SK-N-SH (cell line): ENCODE results near the gene TEAD1. TPM values are rescaled to one million over a fixed set of nuclear protein-coding genes. Genes with fewer than 3 reads are reported as not detected.
A peak's percentile ranks its signal among the peaks of the same experiment; 100 is the strongest.

Source experiments
- CTCF ChIA-PET: fragments of 300-600, 350-600 bp; formaldehyde crosslinking; extraction: SDS; loops from one replicate; lab custom pipeline; 2021; lab: Yijun Ruan, JAX
- POLR2A ChIA-PET: fragments of 350-600 bp; sonication (Branson Sonifier 250); formaldehyde crosslinking; extraction: SDS; loops from one replicate; lab custom pipeline; 2020; ENCODE audit warnings: antibody characterized with exemption, inconsistent platforms; lab: Yijun Ruan, JAX
- DNase-seq: peaks from one replicate; pipeline ENCODE4 v3.0.0; 2012
- H2AFZ ChIP-seq: fragments of 200-600 bp; sonication (generic); 2 replicates; pipeline ENCODE4 v1.8.1; 2016; ENCODE audit warnings: antibody characterized with exemption, mild to moderate bottlenecking, low read depth
- H3F3A ChIP-seq: fragments of 200-600 bp; sonication (generic); replicated peaks from 2 replicates; pipeline ENCODE3; 2016; ENCODE audit warnings: antibody characterized with exemption, mild to moderate bottlenecking; ENCODE audit not compliant: insufficient read depth
- H3K27ac ChIP-seq, 2 experiments: fragments of 200-500 bp in 1 of 2; fragments of 200-600 bp in 1 of 2; sonication (Bioruptor generic) in 1 of 2; sonication (generic), shearing (Covaris generic) in 1 of 2; 2 replicates each; pipeline versions ENCODE4 v1.5.1 to v1.6.1; 2014 to 2016; ENCODE audit warnings: low read depth in 2 of 2, inconsistent platforms in 1 of 2, low read length in 1 of 2, mild to moderate bottlenecking in 1 of 2, mixed read lengths in 1 of 2
- H3K27me3 ChIP-seq: fragments of 200-600 bp; sonication (generic), shearing (Covaris generic); 2 replicates; pipeline ENCODE4 v1.6.1; 2016; ENCODE audit warnings: mixed run types; ENCODE audit not compliant: insufficient read depth
- H3K36me3 ChIP-seq, 2 experiments: fragments of 200-500 bp in 1 of 2; fragments of 200-600 bp in 1 of 2; sonication (Bioruptor generic) in 1 of 2; sonication (generic) in 1 of 2; replicated peaks in 1 of 2; 2 replicates each; pipeline versions ENCODE3 to v1.5.1; 2014 to 2016; ENCODE audit warnings: low read length in 1 of 2, mild to moderate bottlenecking in 1 of 2; ENCODE audit not compliant: insufficient read depth in 2 of 2, control insufficient read depth in 1 of 2
- H3K4me1 ChIP-seq, 2 experiments: fragments of 200-500 bp in 1 of 2; fragments of 200-600 bp in 1 of 2; sonication (Bioruptor generic) in 1 of 2; sonication (generic), shearing (Covaris generic) in 1 of 2; 2 replicates each; pipeline versions ENCODE4 v1.5.1 to v1.6.1; 2014 to 2016; ENCODE audit warnings: low read depth in 1 of 2, low read length in 1 of 2, mixed run types in 1 of 2; ENCODE audit not compliant: insufficient read depth in 2 of 2, control insufficient read depth in 1 of 2
- H3K4me2 ChIP-seq: fragments of 200-600 bp; sonication (generic), shearing (Covaris generic); 2 replicates; pipeline ENCODE4 v1.6.1; 2017; ENCODE audit warnings: mixed run types
- H3K4me3 ChIP-seq, 2 experiments: fragments of 200-500 bp in 1 of 2; fragments of 200-600 bp in 1 of 2; sonication (Bioruptor generic) in 1 of 2; sonication (generic), shearing (Covaris generic) in 1 of 2; 2 replicates each; pipeline versions ENCODE4 v1.5.1 to v1.8.1; 2014 to 2016; ENCODE audit warnings: low read depth in 2 of 2, inconsistent platforms in 1 of 2, low read length in 1 of 2, mild to moderate bottlenecking in 1 of 2, mixed read lengths in 1 of 2, moderate library complexity in 1 of 2
- H3K79me2 ChIP-seq: fragments of 200-600 bp; sonication (generic); 2 replicates; pipeline ENCODE4 v1.8.1; 2017; ENCODE audit warnings: mild to moderate bottlenecking; ENCODE audit not compliant: insufficient read depth
- H3K9ac ChIP-seq: fragments of 200-600 bp; sonication (generic); 2 replicates; pipeline ENCODE4 v1.6.1; 2017; ENCODE audit warnings: mixed run types
- H3K9me2 ChIP-seq: fragments of 200-600 bp; sonication (generic); 2 replicates; pipeline ENCODE4 v1.6.1; 2017; ENCODE audit warnings: mixed run types
- H3K9me3 ChIP-seq: fragments of 200-600 bp; sonication (generic); 2 replicates; pipeline ENCODE4 v1.6.1; 2017; ENCODE audit warnings: mixed run types, mild to moderate bottlenecking, moderate library complexity
- H4K20me1 ChIP-seq: fragments of 200-600 bp; sonication (generic); 2 replicates; pipeline ENCODE4 v1.6.1; 2017; ENCODE audit warnings: mild to moderate bottlenecking, mixed run types; ENCODE audit not compliant: insufficient read depth
- CHD2 ChIP-seq: fragments of 150-350 bp; IDR thresholded peaks from 2 replicates; pipeline ENCODE4 v1.6.1; 2018; ENCODE audit warnings: low read length; ENCODE audit not compliant: partially characterized antibody
- ELF1 ChIP-seq: IDR thresholded peaks from 2 replicates; pipeline ENCODE4 v1.4.0; 2012
- EP300 ChIP-seq, 2 experiments: IDR thresholded peaks; 2 replicates each; pipeline versions ENCODE4 v1.4.0 to v1.6.1; 2012; ENCODE audit warnings: borderline replicate concordance in 1 of 2, low read depth in 1 of 2, low read length in 1 of 2
- FOSL2 ChIP-seq: IDR thresholded peaks from 2 replicates; pipeline ENCODE4 v1.4.0; 2012; ENCODE audit warnings: low read depth, mild to moderate bottlenecking, moderate library complexity, borderline replicate concordance
- FOXJ3 ChIP-seq: sonication (generic); formaldehyde crosslinking; IDR thresholded peaks from 2 replicates; pipeline ENCODE4 v1.5.1; 2020; ENCODE audit warnings: mild to moderate bottlenecking, missing genetic modification reagents
- FOXM1 ChIP-seq: IDR thresholded peaks from 2 replicates; pipeline ENCODE4 v1.4.0; 2012; ENCODE audit warnings: low read depth, mild to moderate bottlenecking
- GATA2 ChIP-seq: sonication (generic); formaldehyde crosslinking; IDR thresholded peaks from 2 replicates; pipeline ENCODE4 v1.5.0; 2020; ENCODE audit warnings: mild to moderate bottlenecking, missing genetic modification reagents
- JUND ChIP-seq: IDR thresholded peaks from 2 replicates; pipeline ENCODE4 v1.4.0; 2012
- MXI1 ChIP-seq: IDR thresholded peaks from 2 replicates; pipeline ENCODE4 v1.6.1; 2012; ENCODE audit warnings: mild to moderate bottlenecking, low read depth, low read length, improper control_type of control experiment
- NRF1 ChIP-seq: IDR thresholded peaks from 2 replicates; pipeline ENCODE4 v1.6.1; 2012; ENCODE audit warnings: low read depth, mild to moderate bottlenecking, low read length
- RFX5 ChIP-seq: IDR thresholded peaks from 2 replicates; pipeline ENCODE4 v1.6.1; 2012; ENCODE audit warnings: mild to moderate bottlenecking, improper control_type of control experiment, low read length
- RXRA ChIP-seq: IDR thresholded peaks from 2 replicates; pipeline ENCODE4 v1.4.0; 2012; ENCODE audit warnings: low read depth, mild to moderate bottlenecking, borderline replicate concordance
- SMC3 ChIP-seq: IDR thresholded peaks from 2 replicates; pipeline ENCODE4 v1.6.1; 2012; ENCODE audit warnings: low read depth, low read length, improper control_type of control experiment
- WGBS: methylation state at CpG from one replicate; pipeline ENCODE4 v1.1.6; 2017; ENCODE audit warnings: low lambda C conversion rate; 5-methylcytosine and 5-hydroxymethylcytosine counted together
- polyA plus RNA-seq, 3 experiments: library from polyadenylated mRNA; depleted of rRNA; stranded (reverse); fragments of >200 nt; gene quantifications; 2 replicates each; pipeline ENCODE4 v1.2.3, GENCODE V29; 2012
- TF ChIP-seq, protein P1 (sequence below): fragments of 150-350 bp; IDR thresholded peaks from 2 replicates; pipeline ENCODE4 v1.6.1; 2016; ENCODE audit warnings: mild to moderate bottlenecking, low read depth, low read length
- TF ChIP-seq, protein P2 (sequence below): IDR thresholded peaks from 2 replicates; pipeline ENCODE4 v1.6.1; 2012; ENCODE audit warnings: mild to moderate bottlenecking, low read depth, low read length, moderate library complexity
- TF ChIP-seq, protein P3 (sequence below): IDR thresholded peaks from 2 replicates; pipeline ENCODE4 v1.4.0; 2012; ENCODE audit warnings: low read depth, borderline replicate concordance

The TEAD1 gene
- polyA plus RNA-seq, 1 of the 3 experiments (the other 2 are of a cell fraction) = 31.2 TPM

DNA sequence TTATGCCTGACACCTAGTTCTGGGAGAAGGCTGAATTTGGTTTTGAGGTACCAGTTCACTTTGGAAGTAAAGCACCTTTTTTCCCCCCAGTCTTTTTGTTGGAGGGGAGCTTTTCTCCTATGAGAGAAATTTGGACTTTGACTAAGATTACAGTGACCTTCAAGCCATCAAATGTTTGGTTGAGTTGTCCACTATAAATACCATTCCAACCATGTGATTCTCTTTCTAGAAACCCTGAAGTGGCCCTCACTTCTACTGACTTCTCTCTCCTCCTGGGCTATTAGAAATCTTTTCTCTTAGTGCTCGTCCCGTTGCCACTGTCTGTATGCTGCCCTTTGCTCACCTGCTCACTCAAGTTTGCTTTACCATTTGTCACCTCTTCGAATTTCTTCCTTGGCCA lies 82.6 kb downstream of the TEAD1 start:
- 94% methylated on average over 3 of the region's 3 CpGs for WGBS

More for the DNA sequence above, 82.6 kb downstream of the TEAD1 start:
- peaks cover 7% of the 10 kb centered on the region for H3F3A ChIP-seq
- no peak overlapping the region for H2AFZ ChIP-seq
- H3K36me3 ChIP-seq = no peaks in the 10 kb centered on the region
- H4K20me1 ChIP-seq = peaks cover 96% of the 10 kb centered on the region
- H3K27ac ChIP-seq = peak overlapping the region in 1 of 2 experiments; percentile 52; a peak in 1 of 4 replicates
- no peak overlapping the region for H3K9ac ChIP-seq
- DNase-seq = no peak
- H3K4me1 ChIP-seq = peaks cover 19 to 20% of the 10 kb centered on the region in 2 experiments; a peak in 3 of 4 replicates
- TF ChIP-seq FOSL2 (no peak), ELF1 (no peak), RXRA (no peak), SMC3 (no peak), EP300 (IDR thresholded peaks at IDR 0.05; ENCODE audit: borderline replicate concordance in 1 of 2, low read depth in 1 of 2, low read length in 1 of 2) (no peak), RFX5 (no peak), NRF1 (no peak), FOXJ3 (CRISPR knock-in tag) (no peak), CHD2 (no peak), GATA2 (CRISPR knock-in tag) (no peak), MXI1 (no peak), FOXM1 (no peak), JUND (no peak)
- TF ChIP-seq, protein P1, sequence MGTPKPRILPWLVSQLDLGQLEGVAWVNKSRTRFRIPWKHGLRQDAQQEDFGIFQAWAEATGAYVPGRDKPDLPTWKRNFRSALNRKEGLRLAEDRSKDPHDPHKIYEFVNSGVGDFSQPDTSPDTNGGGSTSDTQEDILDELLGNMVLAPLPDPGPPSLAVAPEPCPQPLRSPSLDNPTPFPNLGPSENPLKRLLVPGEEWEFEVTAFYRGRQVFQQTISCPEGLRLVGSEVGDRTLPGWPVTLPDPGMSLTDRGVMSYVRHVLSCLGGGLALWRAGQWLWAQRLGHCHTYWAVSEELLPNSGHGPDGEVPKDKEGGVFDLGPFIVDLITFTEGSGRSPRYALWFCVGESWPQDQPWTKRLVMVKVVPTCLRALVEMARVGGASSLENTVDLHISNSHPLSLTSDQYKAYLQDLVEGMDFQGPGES = no peak
- TF ChIP-seq, protein P2, sequence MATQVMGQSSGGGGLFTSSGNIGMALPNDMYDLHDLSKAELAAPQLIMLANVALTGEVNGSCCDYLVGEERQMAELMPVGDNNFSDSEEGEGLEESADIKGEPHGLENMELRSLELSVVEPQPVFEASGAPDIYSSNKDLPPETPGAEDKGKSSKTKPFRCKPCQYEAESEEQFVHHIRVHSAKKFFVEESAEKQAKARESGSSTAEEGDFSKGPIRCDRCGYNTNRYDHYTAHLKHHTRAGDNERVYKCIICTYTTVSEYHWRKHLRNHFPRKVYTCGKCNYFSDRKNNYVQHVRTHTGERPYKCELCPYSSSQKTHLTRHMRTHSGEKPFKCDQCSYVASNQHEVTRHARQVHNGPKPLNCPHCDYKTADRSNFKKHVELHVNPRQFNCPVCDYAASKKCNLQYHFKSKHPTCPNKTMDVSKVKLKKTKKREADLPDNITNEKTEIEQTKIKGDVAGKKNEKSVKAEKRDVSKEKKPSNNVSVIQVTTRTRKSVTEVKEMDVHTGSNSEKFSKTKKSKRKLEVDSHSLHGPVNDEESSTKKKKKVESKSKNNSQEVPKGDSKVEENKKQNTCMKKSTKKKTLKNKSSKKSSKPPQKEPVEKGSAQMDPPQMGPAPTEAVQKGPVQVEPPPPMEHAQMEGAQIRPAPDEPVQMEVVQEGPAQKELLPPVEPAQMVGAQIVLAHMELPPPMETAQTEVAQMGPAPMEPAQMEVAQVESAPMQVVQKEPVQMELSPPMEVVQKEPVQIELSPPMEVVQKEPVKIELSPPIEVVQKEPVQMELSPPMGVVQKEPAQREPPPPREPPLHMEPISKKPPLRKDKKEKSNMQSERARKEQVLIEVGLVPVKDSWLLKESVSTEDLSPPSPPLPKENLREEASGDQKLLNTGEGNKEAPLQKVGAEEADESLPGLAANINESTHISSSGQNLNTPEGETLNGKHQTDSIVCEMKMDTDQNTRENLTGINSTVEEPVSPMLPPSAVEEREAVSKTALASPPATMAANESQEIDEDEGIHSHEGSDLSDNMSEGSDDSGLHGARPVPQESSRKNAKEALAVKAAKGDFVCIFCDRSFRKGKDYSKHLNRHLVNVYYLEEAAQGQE = no peak
- TF ChIP-seq, protein P3, sequence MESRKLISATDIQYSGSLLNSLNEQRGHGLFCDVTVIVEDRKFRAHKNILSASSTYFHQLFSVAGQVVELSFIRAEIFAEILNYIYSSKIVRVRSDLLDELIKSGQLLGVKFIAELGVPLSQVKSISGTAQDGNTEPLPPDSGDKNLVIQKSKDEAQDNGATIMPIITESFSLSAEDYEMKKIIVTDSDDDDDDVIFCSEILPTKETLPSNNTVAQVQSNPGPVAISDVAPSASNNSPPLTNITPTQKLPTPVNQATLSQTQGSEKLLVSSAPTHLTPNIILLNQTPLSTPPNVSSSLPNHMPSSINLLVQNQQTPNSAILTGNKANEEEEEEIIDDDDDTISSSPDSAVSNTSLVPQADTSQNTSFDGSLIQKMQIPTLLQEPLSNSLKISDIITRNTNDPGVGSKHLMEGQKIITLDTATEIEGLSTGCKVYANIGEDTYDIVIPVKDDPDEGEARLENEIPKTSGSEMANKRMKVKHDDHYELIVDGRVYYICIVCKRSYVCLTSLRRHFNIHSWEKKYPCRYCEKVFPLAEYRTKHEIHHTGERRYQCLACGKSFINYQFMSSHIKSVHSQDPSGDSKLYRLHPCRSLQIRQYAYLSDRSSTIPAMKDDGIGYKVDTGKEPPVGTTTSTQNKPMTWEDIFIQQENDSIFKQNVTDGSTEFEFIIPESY = no peak
- H3K27me3 ChIP-seq = no peaks in the 10 kb centered on the region
- no peak overlapping the region for H3K4me3 ChIP-seq
- no peaks in the 10 kb centered on the region for H3K9me2 ChIP-seq
- H3K79me2 ChIP-seq = peaks cover 100% of the 10 kb centered on the region
- H3K9me3 ChIP-seq = no peaks in the 10 kb centered on the region
- 0 out of 2 replicates have a peak overlapping the region, but pooled peaks have one; percentile 7 for H3K4me2 ChIP-seq
- CTCF ChIA-PET = interaction anchor here (1.4 kb wide), 1 partner anchor 9 kb away, joined by 4 read pairs; no protein-coding TSS in a partner anchor
- POLR2A ChIA-PET = no interaction called here
